Panc1 (cell line): Measurements from ENCODE around the gene ATP5PB.

ENCODE experiments used
- CTCF ChIP-seq: fragments of 450-650 bp; IDR thresholded peaks from 2 replicates; pipeline ENCODE4 v1.5.1; 2017; ENCODE audit warnings: mild to moderate bottlenecking
- POLR2AphosphoS5 ChIP-seq: IDR thresholded peaks from 2 replicates; pipeline ENCODE4 v1.6.1; 2012; ENCODE audit warnings: mild to moderate bottlenecking, low read depth, low read length, moderate library complexity
- SIN3A ChIP-seq: IDR thresholded peaks from 2 replicates; pipeline ENCODE4 v1.6.1; 2012; ENCODE audit warnings: low read depth, mild to moderate bottlenecking, low read length, moderate library complexity, borderline replicate concordance; ENCODE audit not compliant: insufficient read depth
- TCF7L2 ChIP-seq: IDR thresholded peaks from 2 replicates; pipeline ENCODE4 v1.6.1; 2011; ENCODE audit warnings: mild to moderate bottlenecking, low read depth, low read length, inconsistent platforms
- TF ChIP-seq, protein P1 (sequence below), 2 experiments: IDR thresholded peaks; 2 replicates each; pipeline ENCODE4 v1.6.1; 2011 to 2012; ENCODE audit warnings: low read depth in 2 of 2, control low read depth in 1 of 2, low read length in 1 of 2, mild to moderate bottlenecking in 1 of 2, moderate library complexity in 1 of 2; ENCODE audit not compliant: insufficient read depth in 1 of 2

DNA sequence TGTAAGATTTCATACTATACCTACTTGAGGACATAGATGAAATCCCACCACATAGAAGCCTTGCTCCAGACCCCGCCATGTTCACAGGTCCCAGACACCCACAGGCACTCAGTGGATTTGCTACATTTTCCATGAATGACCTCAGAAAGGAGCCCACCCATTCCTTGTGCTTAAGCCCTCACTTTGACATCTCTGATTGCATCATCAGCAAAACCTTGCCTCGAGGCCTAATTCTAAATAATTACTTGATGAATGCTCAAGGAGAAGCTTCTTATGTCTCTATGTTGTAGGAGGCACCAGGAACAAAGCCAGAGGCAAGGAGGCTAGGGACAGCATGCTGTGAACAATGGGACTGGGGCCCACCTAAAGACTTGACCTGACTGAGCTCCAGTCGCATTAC lies 33.8 kb upstream of the ATP5PB start:
- TF ChIP-seq POLR2AphosphoS5, result no peak
- no peak for TF ChIP-seq TCF7L2
- TF ChIP-seq CTCF, result no peak
- TF ChIP-seq, protein P1, sequence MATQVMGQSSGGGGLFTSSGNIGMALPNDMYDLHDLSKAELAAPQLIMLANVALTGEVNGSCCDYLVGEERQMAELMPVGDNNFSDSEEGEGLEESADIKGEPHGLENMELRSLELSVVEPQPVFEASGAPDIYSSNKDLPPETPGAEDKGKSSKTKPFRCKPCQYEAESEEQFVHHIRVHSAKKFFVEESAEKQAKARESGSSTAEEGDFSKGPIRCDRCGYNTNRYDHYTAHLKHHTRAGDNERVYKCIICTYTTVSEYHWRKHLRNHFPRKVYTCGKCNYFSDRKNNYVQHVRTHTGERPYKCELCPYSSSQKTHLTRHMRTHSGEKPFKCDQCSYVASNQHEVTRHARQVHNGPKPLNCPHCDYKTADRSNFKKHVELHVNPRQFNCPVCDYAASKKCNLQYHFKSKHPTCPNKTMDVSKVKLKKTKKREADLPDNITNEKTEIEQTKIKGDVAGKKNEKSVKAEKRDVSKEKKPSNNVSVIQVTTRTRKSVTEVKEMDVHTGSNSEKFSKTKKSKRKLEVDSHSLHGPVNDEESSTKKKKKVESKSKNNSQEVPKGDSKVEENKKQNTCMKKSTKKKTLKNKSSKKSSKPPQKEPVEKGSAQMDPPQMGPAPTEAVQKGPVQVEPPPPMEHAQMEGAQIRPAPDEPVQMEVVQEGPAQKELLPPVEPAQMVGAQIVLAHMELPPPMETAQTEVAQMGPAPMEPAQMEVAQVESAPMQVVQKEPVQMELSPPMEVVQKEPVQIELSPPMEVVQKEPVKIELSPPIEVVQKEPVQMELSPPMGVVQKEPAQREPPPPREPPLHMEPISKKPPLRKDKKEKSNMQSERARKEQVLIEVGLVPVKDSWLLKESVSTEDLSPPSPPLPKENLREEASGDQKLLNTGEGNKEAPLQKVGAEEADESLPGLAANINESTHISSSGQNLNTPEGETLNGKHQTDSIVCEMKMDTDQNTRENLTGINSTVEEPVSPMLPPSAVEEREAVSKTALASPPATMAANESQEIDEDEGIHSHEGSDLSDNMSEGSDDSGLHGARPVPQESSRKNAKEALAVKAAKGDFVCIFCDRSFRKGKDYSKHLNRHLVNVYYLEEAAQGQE (IDR thresholded peaks at IDR 0.05; ENCODE audit: insufficient read depth in 1 of 2, low read depth in 2 of 2, low read length in 1 of 2), result no peak
- TF ChIP-seq SIN3A, result no peak
